Muscle layer of colon (tissue), 2 donors: ENCODE data around the gene MVD.
"Not testable (repeated sequence)": the region's sequence is repeated elsewhere in the genome, so short reads cannot be mapped to it uniquely, and the experiment has no call there.

Experiments
- H3K27ac ChIP-seq: one replicate; pipeline ENCODE4 v1.7.0; 2013; ENCODE audit warnings: low read depth, mild to moderate bottlenecking, low read length, moderate library complexity
- H3K27me3 ChIP-seq, 2 donors: one replicate each; pipeline ENCODE4 v1.7.0; 2013; ENCODE audit warnings: low read length in 2 of 2, mild to moderate bottlenecking in 2 of 2; ENCODE audit not compliant: insufficient read depth in 2 of 2, control insufficient read depth in 1 of 2
- H3K36me3 ChIP-seq: one replicate; pipeline ENCODE4 v1.7.0; 2013; ENCODE audit warnings: mild to moderate bottlenecking, low read length; ENCODE audit not compliant: insufficient read depth
- H3K4me1 ChIP-seq: one replicate; pipeline ENCODE4 v1.7.0; 2013; ENCODE audit warnings: mild to moderate bottlenecking, low read length; ENCODE audit not compliant: insufficient read depth
- H3K4me3 ChIP-seq, 2 donors: one replicate each; pipeline ENCODE4 v1.7.0; 2013; ENCODE audit warnings: low read length in 2 of 2, low read depth in 1 of 2, mild to moderate bottlenecking in 1 of 2, moderate library complexity in 1 of 2
- H3K9ac ChIP-seq: one replicate; pipeline ENCODE4 v1.7.0; 2013; ENCODE audit warnings: low read length
- H3K9me3 ChIP-seq: one replicate; pipeline ENCODE4 v1.7.0; 2013; ENCODE audit warnings: mild to moderate bottlenecking, low read length
- donor health status: abdominal sarcoma.
- donor health status: Adenocarcinoma of cecum.

The MVD gene

GRCh38 chr16:88676502-88677242, 13.8 kb upstream of the MVD start:
- no peaks in the 10 kb centered on the region for H3K36me3 ChIP-seq
- H3K9ac ChIP-seq = no peak overlapping the region
- H3K4me1 ChIP-seq = no peaks in the 10 kb centered on the region
- H3K27me3 ChIP-seq = peaks cover 0 to 22% of the 10 kb centered on the region in 2 donors
- H3K9me3 ChIP-seq = no peaks in the 10 kb centered on the region
- H3K27ac ChIP-seq = no peak overlapping the region
- H3K4me3 ChIP-seq = no peak overlapping the region

- H3K4me1 ChIP-seq = no peaks in the 10 kb centered on the region
- no peak overlapping the region for H3K9ac ChIP-seq
- H3K9me3 ChIP-seq = no peaks in the 10 kb centered on the region
- no peak overlapping the region for H3K27ac ChIP-seq
- no peaks in the 10 kb centered on the region for H3K36me3 ChIP-seq
- no peak overlapping the region for H3K4me3 ChIP-seq
- peaks cover 0 to 9% of the 10 kb centered on the region in 2 donors for H3K27me3 ChIP-seq
Observed at GRCh38 chr16:88673716-88674379, 11.0 kb upstream of the MVD start.

- no peaks in the 10 kb centered on the region for H3K27me3 ChIP-seq
- no peak overlapping the region for H3K9ac ChIP-seq
- H3K27ac ChIP-seq = no peak overlapping the region
- H3K4me3 ChIP-seq = no peak overlapping the region
- H3K9me3 ChIP-seq = no peaks in the 10 kb centered on the region
- H3K4me1 ChIP-seq = no peaks in the 10 kb centered on the region
- H3K36me3 ChIP-seq = no peaks in the 10 kb centered on the region
Observed at GRCh38 chr16:88672776-88673175, 9.9 kb upstream of the MVD start.

- H3K27ac ChIP-seq = no peak overlapping the region
- no peaks in the 10 kb centered on the region for H3K4me1 ChIP-seq
- no peaks in the 10 kb centered on the region for H3K36me3 ChIP-seq
- H3K27me3 ChIP-seq = no peaks in the 10 kb centered on the region
- no peak overlapping the region for H3K9ac ChIP-seq
- H3K9me3 ChIP-seq = no peaks in the 10 kb centered on the region
- H3K4me3 ChIP-seq = no peak overlapping the region
Observed at GRCh38 chr16:88671806-88672205, 8.9 kb upstream of the MVD start.

DNA sequence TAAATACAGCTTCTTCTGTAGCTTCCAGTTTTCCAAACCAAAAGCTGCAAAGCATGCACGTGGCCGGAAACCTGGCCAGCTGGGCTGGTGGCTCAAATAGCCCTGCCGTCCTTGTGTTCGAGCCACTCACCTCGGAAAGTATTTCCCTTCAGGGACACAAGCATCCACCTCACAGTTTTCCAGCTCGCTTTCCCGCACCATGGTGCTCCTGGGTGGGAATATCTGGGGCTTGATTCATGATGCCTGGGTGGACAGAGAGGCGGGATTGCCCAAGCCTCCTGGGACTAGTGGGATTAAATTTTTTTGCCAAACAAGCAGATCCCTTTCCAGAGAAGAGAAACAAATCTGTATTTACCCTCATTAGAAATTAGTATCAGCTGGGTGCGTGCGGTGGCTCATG, 7.1 kb upstream of the MVD start:
- Histone ChIP-seq H3K9me3 (no peaks in the 10 kb centered on the region), H3K4me3 (no peak overlapping the region), H3K27me3 (no peaks in the 10 kb centered on the region), H3K9ac (no peak overlapping the region), H3K36me3 (no peaks in the 10 kb centered on the region), H3K4me1 (no peaks in the 10 kb centered on the region), H3K27ac (no peak overlapping the region)

- H3K4me1 ChIP-seq, H3K27ac ChIP-seq, H3K9ac ChIP-seq, H3K4me3 ChIP-seq, H3K27me3 ChIP-seq, H3K9me3 ChIP-seq, H3K36me3 ChIP-seq: not testable (repeated sequence)
Observed at GRCh38 chr16:88669493-88669892, 6.6 kb upstream of the MVD start.

GRCh38 chr16:88667461-88667860, 4.6 kb upstream of the MVD start:
- no peak overlapping the region for H3K9ac ChIP-seq
- H3K4me1 ChIP-seq = no peaks in the 10 kb centered on the region
- H3K27ac ChIP-seq = no peak overlapping the region
- H3K36me3 ChIP-seq = no peaks in the 10 kb centered on the region
- no peaks in the 10 kb centered on the region for H3K27me3 ChIP-seq
- H3K9me3 ChIP-seq = no peaks in the 10 kb centered on the region
- no peak overlapping the region for H3K4me3 ChIP-seq

DNA sequence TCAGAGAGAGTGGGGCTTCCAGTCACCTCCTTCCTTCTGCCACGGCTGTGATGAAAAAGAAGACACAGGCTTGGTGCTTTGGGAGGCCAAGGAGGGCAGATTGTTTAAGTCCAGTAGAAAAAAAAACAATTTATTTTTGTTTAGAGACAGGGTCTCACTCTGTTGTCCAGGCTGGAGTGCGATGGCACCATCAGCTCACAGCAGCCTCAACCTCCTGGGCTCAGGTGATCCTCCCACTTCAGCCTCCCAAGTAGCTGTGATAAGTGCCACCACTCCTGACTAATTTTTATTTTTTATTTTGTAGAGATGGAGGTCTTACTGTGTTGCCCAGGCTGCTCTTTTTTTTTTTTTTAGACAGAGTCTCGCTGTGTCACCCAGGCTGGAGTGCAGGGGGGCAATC, 2.7 kb upstream of the MVD start:
- Histone ChIP-seq H3K4me1 (peaks cover 4% of the 10 kb centered on the region), H3K9me3 (no peaks in the 10 kb centered on the region), H3K9ac (no peak overlapping the region), H3K36me3 (no peaks in the 10 kb centered on the region), H3K4me3 (no peak overlapping the region), H3K27ac (no peak overlapping the region), H3K27me3 (no peaks in the 10 kb centered on the region)

- Histone ChIP-seq H3K36me3 (no peaks in the 10 kb centered on the region), H3K27ac (no peak overlapping the region), H3K27me3 (no peaks in the 10 kb centered on the region), H3K9me3 (no peaks in the 10 kb centered on the region), H3K9ac (no peak overlapping the region), H3K4me1 (peaks cover 4% of the 10 kb centered on the region), H3K4me3 (no peak overlapping the region)
Observed at GRCh38 chr16:88665148-88665547, 2.3 kb upstream of the MVD start.

DNA sequence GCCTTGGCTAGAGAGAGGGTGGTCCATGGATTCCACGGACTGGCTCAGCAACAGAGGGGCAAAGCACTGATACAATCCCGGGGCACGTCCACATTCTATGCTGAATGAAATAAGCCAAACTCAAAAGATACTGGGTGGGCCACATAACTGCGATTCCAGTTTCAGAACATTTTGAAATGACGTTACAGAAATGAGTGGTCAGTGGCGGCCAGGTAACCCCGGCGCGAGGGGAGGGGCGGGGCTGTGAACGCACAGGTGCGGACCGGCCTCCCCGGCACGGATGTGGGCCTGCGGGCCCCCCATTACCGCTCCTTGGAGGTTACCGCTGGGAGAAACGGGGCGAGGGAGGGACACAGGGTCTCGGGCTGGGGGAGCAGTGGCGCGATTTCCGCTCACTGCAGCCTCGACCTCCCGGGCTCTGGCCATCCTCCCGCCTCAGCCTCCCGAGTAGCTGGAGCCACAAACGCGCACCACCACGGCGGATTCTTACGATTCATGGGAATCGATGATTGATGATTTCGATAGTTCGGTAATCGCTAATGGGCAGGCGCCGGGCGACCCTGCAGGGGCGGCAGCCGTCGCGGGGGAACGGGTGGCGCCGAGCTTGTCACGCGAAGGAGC, 559 bp downstream of the MVD start:
- Histone ChIP-seq H3K27ac (peak overlapping the region; percentile 53), H3K4me3 (peak overlapping the region; percentile 80), H3K36me3 (no peaks in the 10 kb centered on the region), H3K9me3 (no peaks in the 10 kb centered on the region), H3K4me1 (peaks cover 4% of the 10 kb centered on the region), H3K9ac (peak overlapping the region; percentile 37), H3K27me3 (no peaks in the 10 kb centered on the region)

GRCh38 chr16:88661468-88661867, 1.4 kb downstream of the MVD start:
- H3K27me3 ChIP-seq = no peaks in the 10 kb centered on the region
- no peak overlapping the region for H3K9ac ChIP-seq
- no peaks in the 10 kb centered on the region for H3K9me3 ChIP-seq
- no peaks in the 10 kb centered on the region for H3K36me3 ChIP-seq
- H3K4me1 ChIP-seq = peaks cover 4% of the 10 kb centered on the region
- no peak overlapping the region for H3K27ac ChIP-seq
- no peak overlapping the region for H3K4me3 ChIP-seq
